Panc1 (cell line): Measurements from ENCODE around the gene POLR3H. TPM values are rescaled to one million over a fixed set of nuclear protein-coding genes. Genes with fewer than 3 reads are reported as not detected.

Experiments used
- ATAC-seq: fragments of 200-7000 bp; cut with Tn5 transposase; 2 replicates; pipeline ENCODE4 v1.9.1; 2020; ENCODE audit warnings: mild to moderate bottlenecking, moderate library complexity
- BruUV-seq: library from RNA; stranded (reverse); fragments of 400-500 nt; replicated peaks from 2 replicates; lab custom pipeline; 2021; lab: Mats Ljungman, UMichigan
- CTCF ChIA-PET: fragments of 300-600 bp; sonication (Branson Sonifier 250); formaldehyde crosslinking; loops from one replicate; lab custom pipeline; 2022; ENCODE audit warnings: antibody characterized with exemption; lab: Charles Lee
- POLR2A ChIA-PET: fragments of 300-600 bp; sonication (Branson Sonifier 250); formaldehyde crosslinking; loops from one replicate; lab custom pipeline; 2022; ENCODE audit warnings: antibody characterized with exemption; lab: Charles Lee
- DNase-seq: peaks from one replicate; pipeline ENCODE4 v3.0.0-alpha.2; 2010; ENCODE audit warnings: low read depth, low spot score
- H3K27ac ChIP-seq: 2 replicates; pipeline ENCODE4 v1.5.1; 2011; ENCODE audit warnings: mild to moderate bottlenecking, low read length, inconsistent platforms
- H3K27me3 ChIP-seq: fragments of 200-500 bp; sonication (Bioruptor generic); 2 replicates; pipeline ENCODE4 v1.6.0; 2014; ENCODE audit warnings: low read length, inconsistent platforms; ENCODE audit not compliant: control insufficient read depth, insufficient read depth
- H3K36me3 ChIP-seq: fragments of 200-500 bp; sonication (Bioruptor generic); 2 replicates; pipeline ENCODE4 v1.5.1; 2014; ENCODE audit warnings: inconsistent platforms, mild to moderate bottlenecking, low read length, moderate library complexity; ENCODE audit not compliant: control insufficient read depth, insufficient read depth
- H3K4me1 ChIP-seq: 2 replicates; pipeline ENCODE4 v1.5.1; 2011; ENCODE audit warnings: inconsistent platforms, mild to moderate bottlenecking, low read length, moderate library complexity; ENCODE audit not compliant: control insufficient read depth, insufficient read depth
- H3K4me3 ChIP-seq, 2 experiments: 2 replicates each; pipeline ENCODE4 v1.5.1; 2011 to 2012; ENCODE audit warnings: low read depth in 2 of 2, low read length in 2 of 2, mild to moderate bottlenecking in 2 of 2, inconsistent platforms in 1 of 2, moderate library complexity in 1 of 2
- H3K9me3 ChIP-seq: fragments of 200-500 bp; sonication (Bioruptor generic); 2 replicates; pipeline ENCODE4 v1.5.1; 2014; ENCODE audit warnings: low read depth, mild to moderate bottlenecking, inconsistent platforms, low read length, moderate library complexity; ENCODE audit not compliant: control insufficient read depth, insufficient read depth
- CTCF ChIP-seq: fragments of 450-650 bp; IDR thresholded peaks from 2 replicates; pipeline ENCODE4 v1.5.1; 2017; ENCODE audit warnings: mild to moderate bottlenecking
- POLR2AphosphoS5 ChIP-seq: IDR thresholded peaks from 2 replicates; pipeline ENCODE4 v1.6.1; 2012; ENCODE audit warnings: mild to moderate bottlenecking, low read depth, low read length, moderate library complexity
- REST ChIP-seq, 2 experiments: IDR thresholded peaks; 2 replicates each; pipeline ENCODE4 v1.6.1; 2011 to 2012; ENCODE audit warnings: low read depth in 2 of 2, control low read depth in 1 of 2, low read length in 1 of 2, mild to moderate bottlenecking in 1 of 2, moderate library complexity in 1 of 2; ENCODE audit not compliant: insufficient read depth in 1 of 2
- SIN3A ChIP-seq: IDR thresholded peaks from 2 replicates; pipeline ENCODE4 v1.6.1; 2012; ENCODE audit warnings: low read depth, mild to moderate bottlenecking, low read length, moderate library complexity, borderline replicate concordance; ENCODE audit not compliant: insufficient read depth
- TCF7L2 ChIP-seq: IDR thresholded peaks from 2 replicates; pipeline ENCODE4 v1.6.1; 2011; ENCODE audit warnings: mild to moderate bottlenecking, low read depth, low read length, inconsistent platforms
- in situ Hi-C: cut with HindIII; loops from 2 replicates; pipeline ENCODE4 v1.10.0; 2016; ENCODE audit warnings: low sequenced_read_pairs, low pct_unique_long_range_greater_than_20kb
- intact Hi-C: fragments of 100-400 bp; cut with micrococcal nuclease; formaldehyde crosslinking; loops from one replicate; pipeline ENCODE4 v1.10.0; 2022; ENCODE audit not compliant: unreplicated experiment
- total RNA-seq: library from RNA; stranded (reverse); gene quantifications from one replicate; pipeline ENCODE4 v1.2.1, GENCODE V29; 2021; ENCODE audit not compliant: unreplicated experiment

The POLR3H gene
- total RNA-seq, 1 experiment from 2014 or later, result 46.6 TPM

GRCh38 chr22:41526226-41526829 lies 17.9 kb downstream of the POLR3H start:
- peak; percentile 19 for ATAC-seq
- in situ Hi-C loops, result no loop called here

More at GRCh38 chr22:41526226-41526829, 17.9 kb downstream of the POLR3H start:
- CTCF ChIA-PET, result no interaction called here
- TF ChIP-seq POLR2AphosphoS5 (no peak), REST (IDR thresholded peaks at IDR 0.05; ENCODE audit: insufficient read depth in 1 of 2, low read depth in 2 of 2, low read length in 1 of 2) (no peak), CTCF (no peak), SIN3A (no peak), TCF7L2 (no peak)
- no peaks in the 10 kb centered on the region for H3K27me3 ChIP-seq
- H3K36me3 ChIP-seq, result no peaks in the 10 kb centered on the region; the same call in 1 of the 2 replicates
- no peak overlapping the region for H3K4me3 ChIP-seq
- POLR2A ChIA-PET, result no interaction called here
- no peak for DNase-seq
- BruUV-seq, result no TSS peak
- no peaks in the 10 kb centered on the region for H3K9me3 ChIP-seq
- peaks cover 34% of the 10 kb centered on the region for H3K4me1 ChIP-seq
- intact Hi-C loops, result no loop called here
- peak overlapping the region; percentile 23; the same call in 1 of the 2 replicates for H3K27ac ChIP-seq
